ENCODE data around the gene BOD1L1.

Gene BOD1L1

GRCh38 chr4:13615161-13615560 is 12.4 kb downstream of the BOD1L1 start:
- no peak for DNase-seq (ENCODE audit: low read depth, low spot score)
- POLR2A ChIA-PET = no interaction called here
- CTCF ChIA-PET = no interaction called here
- no peak overlapping the region for H3K4me3 ChIP-seq (ENCODE audit: low read depth, low read length)
- TF ChIP-seq, protein P1, sequence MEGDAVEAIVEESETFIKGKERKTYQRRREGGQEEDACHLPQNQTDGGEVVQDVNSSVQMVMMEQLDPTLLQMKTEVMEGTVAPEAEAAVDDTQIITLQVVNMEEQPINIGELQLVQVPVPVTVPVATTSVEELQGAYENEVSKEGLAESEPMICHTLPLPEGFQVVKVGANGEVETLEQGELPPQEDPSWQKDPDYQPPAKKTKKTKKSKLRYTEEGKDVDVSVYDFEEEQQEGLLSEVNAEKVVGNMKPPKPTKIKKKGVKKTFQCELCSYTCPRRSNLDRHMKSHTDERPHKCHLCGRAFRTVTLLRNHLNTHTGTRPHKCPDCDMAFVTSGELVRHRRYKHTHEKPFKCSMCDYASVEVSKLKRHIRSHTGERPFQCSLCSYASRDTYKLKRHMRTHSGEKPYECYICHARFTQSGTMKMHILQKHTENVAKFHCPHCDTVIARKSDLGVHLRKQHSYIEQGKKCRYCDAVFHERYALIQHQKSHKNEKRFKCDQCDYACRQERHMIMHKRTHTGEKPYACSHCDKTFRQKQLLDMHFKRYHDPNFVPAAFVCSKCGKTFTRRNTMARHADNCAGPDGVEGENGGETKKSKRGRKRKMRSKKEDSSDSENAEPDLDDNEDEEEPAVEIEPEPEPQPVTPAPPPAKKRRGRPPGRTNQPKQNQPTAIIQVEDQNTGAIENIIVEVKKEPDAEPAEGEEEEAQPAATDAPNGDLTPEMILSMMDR (IDR thresholded peaks at IDR 0.05; ENCODE audit: insufficient read depth, low read length, missing control alignments) = no peak

GRCh38 chr4:13612569-13612968 is 15.0 kb downstream of the BOD1L1 start:
- DNase-seq (ENCODE audit: low read depth, low spot score) = no peak
- POLR2A ChIA-PET = no interaction called here
- no peak overlapping the region for H3K4me3 ChIP-seq (ENCODE audit: low read depth, low read length)
- TF ChIP-seq, protein P1 (IDR thresholded peaks at IDR 0.05; ENCODE audit: insufficient read depth, low read length, missing control alignments) = no peak
- CTCF ChIA-PET = interaction anchor here (1.6 kb wide), 1 partner anchor 9 kb away, joined by 4 read pairs; no protein-coding TSS in a partner anchor

- ChIA-PET POLR2A (no interaction called here), CTCF (interaction anchor here (0.9 to 1.2 kb wide), 3 partner anchors 11 to 45 kb away, joined by 3 read pairs; no protein-coding TSS in a partner anchor)
- TF ChIP-seq, protein P1 (IDR thresholded peaks at IDR 0.05; ENCODE audit: insufficient read depth, low read length, missing control alignments) = no peak
- DNase-seq (ENCODE audit: low read depth, low spot score) = peak; percentile 28
- no peak overlapping the region for H3K4me3 ChIP-seq (ENCODE audit: low read depth, low read length)
These were observed 16.2 kb downstream of the BOD1L1 start for GRCh38 chr4:13611283-13611842.

DNA sequence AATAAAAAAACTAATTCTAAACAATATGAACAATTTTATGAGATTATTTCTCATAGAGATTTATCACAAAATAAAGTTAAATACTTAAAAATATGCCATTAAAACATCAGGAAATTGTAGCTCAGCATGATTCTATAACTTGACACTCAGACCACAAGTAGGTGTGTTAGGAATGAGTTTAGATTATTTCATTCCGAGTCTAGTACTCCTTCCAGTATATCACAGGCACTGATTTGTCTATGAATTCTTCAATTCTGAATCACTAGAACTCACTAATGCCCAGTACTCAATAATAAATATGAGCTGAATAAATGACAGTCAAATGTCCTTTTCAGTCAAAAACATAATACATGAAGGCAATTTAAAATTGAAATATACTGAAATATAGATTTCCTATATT is 22.2 kb downstream of the BOD1L1 start:
- CTCF ChIA-PET = interaction anchor here (0.6 to 1.6 kb wide), 2 partner anchors 10 to 18 kb away, joined by 3 read pairs; no protein-coding TSS in a partner anchor
- H3K4me3 ChIP-seq (ENCODE audit: low read depth, low read length) = no peak overlapping the region
- TF ChIP-seq, protein P1 (IDR thresholded peaks at IDR 0.05; ENCODE audit: insufficient read depth, low read length, missing control alignments) = no peak
- POLR2A ChIA-PET = no interaction called here
- no peak for DNase-seq (ENCODE audit: low read depth, low spot score)

- DNase-seq (ENCODE audit: low read depth, low spot score) = no peak
- TF ChIP-seq, protein P1 (IDR thresholded peaks at IDR 0.05; ENCODE audit: insufficient read depth, low read length, missing control alignments) = no peak
- H3K4me3 ChIP-seq (ENCODE audit: low read depth, low read length) = no peak overlapping the region
- CTCF ChIA-PET = no interaction called here
- POLR2A ChIA-PET = no interaction called here
These were observed 25.7 kb downstream of the BOD1L1 start for GRCh38 chr4:13601848-13602247.

- DNase-seq (ENCODE audit: low read depth, low spot score) = no peak
- no peak overlapping the region for H3K4me3 ChIP-seq (ENCODE audit: low read depth, low read length)
- ChIA-PET POLR2A (no interaction called here), CTCF (no interaction called here)
- TF ChIP-seq, protein P1 (IDR thresholded peaks at IDR 0.05; ENCODE audit: insufficient read depth, low read length, missing control alignments) = no peak
These were observed 26.5 kb downstream of the BOD1L1 start for GRCh38 chr4:13601048-13601447.

Measured in AG04449 (cell line).